A549 (cell line): Measurements from ENCODE around the gene APP. TPM values are rescaled to one million over a fixed set of nuclear protein-coding genes. Genes with fewer than 3 reads are reported as not detected.

ENCODE experiments used
- ATAC-seq, 2 experiments: fragments of 200-7000 bp in 1 of 2; fragments of >200 bp in 1 of 2; cut with Nextera tagmentation in 1 of 2; cut with Tn5 transposase in 1 of 2; 3 replicates each; pipeline versions ENCODE4 v1.8.0 to v1.9.1; 2018 to 2020; ENCODE audit warnings: mild to moderate bottlenecking in 1 of 2, moderate library complexity in 1 of 2
- CTCF ChIA-PET: fragments of 300-600 bp; sonication (Branson Sonifier 250); formaldehyde crosslinking; extraction: SDS; loops from one replicate; lab custom pipeline; 2021; ENCODE audit warnings: antibody characterized with exemption, inconsistent platforms; lab: Yijun Ruan, JAX
- POLR2A ChIA-PET: fragments of 350-600 bp; formaldehyde crosslinking; extraction: SDS; loops from one replicate; lab custom pipeline; 2021; ENCODE audit warnings: antibody characterized with exemption, inconsistent platforms; lab: Yijun Ruan, JAX
- DNase-seq, 2 experiments: peaks; one replicate each; pipeline versions ENCODE4 v3.0.0 to v3.0.0-alpha.2; 2011 to 2016; ENCODE audit warnings: low read depth in 1 of 2, low spot score in 1 of 2
- FAIRE-seq: peaks from 2 replicates; lab custom pipeline; 2011; peaks lifted over from hg19 to GRCh38; lab: Jason Lieb, UNC
- H3K27ac ChIP-seq, 2 experiments: fragments of >200 bp; sonication (Bioruptor Twin); formaldehyde crosslinking; 3 replicates each; pipeline ENCODE4 v1.5.1; 2016 to 2017
- H3K4me1 ChIP-seq: fragments of >200 bp; sonication (Bioruptor Twin); formaldehyde crosslinking; 3 replicates; pipeline ENCODE4 v1.6.1; 2016
- H3K4me2 ChIP-seq: fragments of >200 bp; sonication (Bioruptor Twin); formaldehyde crosslinking; 3 replicates; pipeline ENCODE4 v1.6.1; 2016
- H3K4me3 ChIP-seq: fragments of >200 bp; sonication (Bioruptor Twin); formaldehyde crosslinking; 3 replicates; pipeline ENCODE4 v1.5.1; 2016
- H3K9me3 ChIP-seq: fragments of >200 bp; sonication (Bioruptor Twin); formaldehyde crosslinking; 3 replicates; pipeline ENCODE4 v1.6.1; 2016
- CBX2 ChIP-seq: fragments of 200-600 bp; sonication (generic); IDR thresholded peaks from 2 replicates; pipeline ENCODE4 v1.6.1; 2016; ENCODE audit warnings: low read depth, mild to moderate bottlenecking, borderline replicate concordance
- CBX8 ChIP-seq: fragments of 200-600 bp; sonication (generic); IDR thresholded peaks from 2 replicates; pipeline ENCODE4 v1.6.1; 2016
- CHD2 ChIP-seq: fragments of 150-350 bp; IDR thresholded peaks from 2 replicates; pipeline ENCODE4 v1.6.1; 2014; ENCODE audit warnings: low read length; ENCODE audit not compliant: partially characterized antibody
- EHF ChIP-seq: fragments of 250-450 bp; sonication (Bioruptor Pico); IDR thresholded peaks from 2 replicates; pipeline ENCODE4 v1.5.0; 2020; ENCODE audit warnings: mild to moderate bottlenecking
- EHMT2 ChIP-seq: fragments of 200-600 bp; sonication (generic); IDR thresholded peaks from 2 replicates; pipeline ENCODE4 v1.6.1; 2016; ENCODE audit warnings: antibody characterized with exemption, low read depth, mild to moderate bottlenecking, moderate library complexity
- FOSB ChIP-seq: fragments of 250-450 bp; sonication (Bioruptor Pico); IDR thresholded peaks from 2 replicates; pipeline ENCODE4 v1.5.0; 2020; ENCODE audit warnings: mild to moderate bottlenecking, moderate library complexity
- HOXB13 ChIP-seq: fragments of 250-450 bp; sonication (Bioruptor Pico); IDR thresholded peaks from 2 replicates; pipeline ENCODE4 v1.5.0; 2020; ENCODE audit warnings: low read depth, mild to moderate bottlenecking, moderate library complexity
- HOXB5 ChIP-seq: fragments of 250-450 bp; sonication (Bioruptor Pico); IDR thresholded peaks from 2 replicates; pipeline ENCODE4 v1.5.0; 2020; ENCODE audit warnings: mild to moderate bottlenecking, moderate library complexity
- JUN ChIP-seq, 2 experiments: fragments of >200 bp; sonication (Bioruptor Twin); formaldehyde crosslinking; IDR thresholded peaks; 2 replicates in 1 of 2; 3 replicates in 1 of 2; pipeline ENCODE4 v1.6.1; 2016 to 2017
- KDM1A ChIP-seq: fragments of 200-600 bp; sonication (generic); IDR thresholded peaks from 2 replicates; pipeline ENCODE4 v1.6.1; 2016; ENCODE audit warnings: low read depth, mild to moderate bottlenecking
- MAZ ChIP-seq: fragments of 150-350 bp; IDR thresholded peaks from 2 replicates; pipeline ENCODE4 v1.6.1; 2014; ENCODE audit warnings: antibody characterized with exemption, low read depth, low read length, borderline replicate concordance
- MYC ChIP-seq: IDR thresholded peaks from 2 replicates; pipeline ENCODE4 v1.6.1; 2012; ENCODE audit warnings: mild to moderate bottlenecking, inconsistent platforms, low read length, improper control_type of control experiment, borderline replicate concordance
- NFE2L2 ChIP-seq: fragments of 150-350 bp; conservative IDR thresholded peaks from 2 replicates; pipeline ENCODE4 v1.6.1; 2014; ENCODE audit warnings: low read length
- NPAS2 ChIP-seq: fragments of 250-450 bp; sonication (Bioruptor Pico); IDR thresholded peaks from 2 replicates; pipeline ENCODE4 v1.8.0; 2022; ENCODE audit warnings: mild to moderate bottlenecking, moderate library complexity, borderline replicate concordance
- PHF8 ChIP-seq: fragments of 200-600 bp; sonication (generic); IDR thresholded peaks from 2 replicates; pipeline ENCODE4 v1.6.1; 2016; ENCODE audit warnings: low read depth, mild to moderate bottlenecking, antibody characterized with exemption, moderate library complexity, borderline replicate concordance
- RAD21 ChIP-seq, 2 experiments: fragments of >200 bp in 1 of 2; sonication (Bioruptor Twin) in 1 of 2; formaldehyde crosslinking in 1 of 2; IDR thresholded peaks in 1 of 2; conservative IDR thresholded peaks in 1 of 2; 2 replicates in 1 of 2; 3 replicates in 1 of 2; pipeline ENCODE4 v1.6.1; 2012 to 2018; ENCODE audit warnings: inconsistent platforms in 1 of 2
- ZC3H11A ChIP-seq: fragments of 450-650 bp; IDR thresholded peaks from 2 replicates; pipeline ENCODE4 v1.6.1; 2014; ENCODE audit warnings: antibody characterized with exemption, mild to moderate bottlenecking
- ZFP36 ChIP-seq: fragments of 450-650 bp; IDR thresholded peaks from 2 replicates; pipeline ENCODE4 v1.6.1; 2014; ENCODE audit warnings: borderline replicate concordance; ENCODE audit not compliant: partially characterized antibody
- WGBS: methylation state at CpG from one replicate; pipeline ENCODE4 v1.1.6; 2017; ENCODE audit errors: missing lambda C conversion rate; 5-methylcytosine and 5-hydroxymethylcytosine counted together
- polyA plus RNA-seq, 4 experiments: library from polyadenylated mRNA; depleted of rRNA in 3 of 4; stranded (reverse); fragments of >200 nt; fragmentation: RNase III in 1 of 4; extraction: RNeasy Plus Mini Kit Qiagen cat#74134 plus additional on column Dnase treatment in 1 of 4; gene quantifications; 2 replicates in 3 of 4; 3 replicates in 1 of 4; pipeline ENCODE4 v1.2.3, GENCODE V29; 2011 to 2017
- TF ChIP-seq, protein P1 (sequence below): fragments of 250-450 bp; sonication (Bioruptor Pico); IDR thresholded peaks from 2 replicates; pipeline ENCODE4 v1.5.0; 2020; ENCODE audit warnings: low read depth, mild to moderate bottlenecking, moderate library complexity
- TF ChIP-seq, protein P2 (sequence below): fragments of 450-650 bp; IDR thresholded peaks from 2 replicates; pipeline ENCODE4 v1.6.1; 2014; ENCODE audit warnings: antibody characterized with exemption
- TF ChIP-seq, protein P3 (sequence below): fragments of >200 bp; sonication (Bioruptor Twin); formaldehyde crosslinking; IDR thresholded peaks from 2 replicates; pipeline ENCODE4 v1.6.1; 2016
- TF ChIP-seq, protein P4 (sequence below): IDR thresholded peaks from 2 replicates; pipeline ENCODE4 v1.6.1; 2012; ENCODE audit warnings: low read depth, borderline replicate concordance

APP gene
- polyA plus RNA-seq, 2 of the 4 experiments (the other 2 are of a cell fraction), result 540 to 565 TPM

DNA sequence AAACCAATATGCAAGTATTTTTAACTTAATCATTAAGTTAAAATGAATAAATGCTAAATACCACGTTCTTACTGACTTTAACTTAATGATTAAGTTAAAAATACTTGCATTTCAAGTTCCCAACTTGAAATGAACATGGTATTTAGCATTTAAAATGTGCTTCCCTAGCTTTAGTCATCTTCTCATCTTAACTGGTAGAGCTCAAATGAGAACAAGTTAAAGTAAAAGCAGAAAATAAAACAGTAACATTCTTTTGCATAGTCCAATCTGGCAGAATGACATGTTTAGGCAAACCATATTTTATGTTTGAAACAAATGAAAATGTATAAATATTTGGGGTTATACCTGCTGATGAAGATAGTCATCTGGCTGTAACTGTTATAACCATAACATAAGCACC is 186.0 kb downstream of the APP start:
- DNase-seq (no peak), FAIRE-seq (no peak), ATAC-seq (no peak)
- WGBS, result 83% methylated on average over 1 of the region's 1 CpG
- CTCF ChIA-PET, result interaction anchor here (1.0 kb wide), 1 partner anchor 13 kb away, joined by 3 read pairs; no protein-coding TSS in a partner anchor
- no peak overlapping the region for H3K4me2 ChIP-seq
- H3K9me3 ChIP-seq, result no peaks in the 10 kb centered on the region
- POLR2A ChIA-PET, result no interaction called here
- no peak overlapping the region for H3K4me3 ChIP-seq
- H3K4me1 ChIP-seq, result no peaks in the 10 kb centered on the region
- TF ChIP-seq NFE2L2 (no peak), PHF8 (no peak), ZC3H11A (no peak), MYC (no peak), ZFP36 (no peak), FOSB (CRISPR knock-in tag) (no peak), CBX2 (no peak), KDM1A (no peak), CBX8 (no peak), JUN (IDR thresholded peaks at IDR 0.05) (no peak), CHD2 (no peak)
- TF ChIP-seq, protein P1, sequence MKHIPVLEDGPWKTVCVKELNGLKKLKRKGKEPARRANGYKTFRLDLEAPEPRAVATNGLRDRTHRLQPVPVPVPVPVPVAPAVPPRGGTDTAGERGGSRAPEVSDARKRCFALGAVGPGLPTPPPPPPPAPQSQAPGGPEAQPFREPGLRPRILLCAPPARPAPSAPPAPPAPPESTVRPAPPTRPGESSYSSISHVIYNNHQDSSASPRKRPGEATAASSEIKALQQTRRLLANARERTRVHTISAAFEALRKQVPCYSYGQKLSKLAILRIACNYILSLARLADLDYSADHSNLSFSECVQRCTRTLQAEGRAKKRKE (CRISPR knock-in tag), result no peak
- no peak overlapping the region for H3K27ac ChIP-seq

DNA sequence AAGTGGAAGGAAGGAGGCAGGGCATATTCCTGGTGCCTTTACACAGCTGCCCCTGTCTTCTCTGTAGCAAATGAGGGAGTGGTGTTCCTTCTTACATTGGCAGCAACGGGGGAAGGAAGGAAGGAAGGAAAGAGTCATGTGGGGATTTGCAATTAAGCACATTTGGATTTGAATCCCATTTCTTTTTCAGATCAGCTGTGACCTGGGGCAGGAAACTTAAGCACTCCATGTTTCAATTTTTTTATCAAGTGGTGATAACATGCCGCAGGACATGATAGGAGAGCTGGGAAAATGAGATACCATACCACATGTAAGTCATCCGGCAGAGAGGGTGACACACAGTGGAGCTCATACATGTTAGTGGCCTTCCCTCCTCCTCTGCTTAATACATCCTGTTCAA is 186.8 kb downstream of the APP start:
- POLR2A ChIA-PET, result no interaction called here
- no peak for FAIRE-seq
- DNase-seq, result no peak
- WGBS, result 87% methylated on average over 3 of the region's 3 CpGs
- TF ChIP-seq CHD2, result no peak
- TF ChIP-seq, protein P2, sequence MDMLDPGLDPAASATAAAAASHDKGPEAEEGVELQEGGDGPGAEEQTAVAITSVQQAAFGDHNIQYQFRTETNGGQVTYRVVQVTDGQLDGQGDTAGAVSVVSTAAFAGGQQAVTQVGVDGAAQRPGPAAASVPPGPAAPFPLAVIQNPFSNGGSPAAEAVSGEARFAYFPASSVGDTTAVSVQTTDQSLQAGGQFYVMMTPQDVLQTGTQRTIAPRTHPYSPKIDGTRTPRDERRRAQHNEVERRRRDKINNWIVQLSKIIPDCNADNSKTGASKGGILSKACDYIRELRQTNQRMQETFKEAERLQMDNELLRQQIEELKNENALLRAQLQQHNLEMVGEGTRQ, result no peak
- no peak for TF ChIP-seq MAZ
- no peak for TF ChIP-seq KDM1A
- no peak for TF ChIP-seq RAD21 (conservative IDR thresholded peaks at IDR 0.05 in 1 of 2, IDR thresholded peaks at IDR 0.05 in 1 of 2)
- no peak for TF ChIP-seq HOXB5
- no peak for TF ChIP-seq EHF
- TF ChIP-seq EHMT2, result no peak
- TF ChIP-seq HOXB13, result no peak
- TF ChIP-seq, protein P3, sequence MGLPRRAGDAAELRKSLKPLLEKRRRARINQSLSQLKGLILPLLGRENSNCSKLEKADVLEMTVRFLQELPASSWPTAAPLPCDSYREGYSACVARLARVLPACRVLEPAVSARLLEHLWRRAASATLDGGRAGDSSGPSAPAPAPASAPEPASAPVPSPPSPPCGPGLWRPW, result no peak
- Histone ChIP-seq H3K4me1 (no peaks in the 10 kb centered on the region), H3K9me3 (no peaks in the 10 kb centered on the region), H3K4me3 (no peak overlapping the region), H3K4me2 (no peak overlapping the region), H3K27ac (no peak overlapping the region)
- CTCF ChIA-PET, result interaction anchor here (0.6 to 1.0 kb wide), 2 partner anchors 14 to 154 kb away, joined by 3 read pairs; no protein-coding TSS in a partner anchor
- ATAC-seq, result no peak

DNA sequence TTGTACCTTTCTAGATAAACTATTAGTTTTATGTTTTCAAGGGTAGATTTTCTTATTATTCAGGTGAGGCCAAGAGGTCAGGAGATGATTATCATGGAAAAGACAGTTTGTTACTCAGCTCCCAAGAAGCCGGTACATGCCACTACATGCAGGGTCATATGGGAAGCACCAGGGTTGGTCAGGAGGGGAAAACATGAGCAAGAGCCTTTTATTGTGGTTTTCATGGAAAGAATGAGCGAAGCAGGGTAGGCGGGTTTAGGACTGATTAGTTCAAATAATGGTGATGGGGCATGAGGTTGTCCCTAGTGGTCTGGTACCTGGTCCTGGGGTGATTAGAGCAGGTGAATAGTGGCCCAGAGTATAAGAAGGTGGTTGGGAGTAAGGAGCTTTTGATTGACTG is 189.9 kb downstream of the APP start:
- no peak overlapping the region for H3K27ac ChIP-seq
- ChIA-PET CTCF (no interaction called here), POLR2A (no interaction called here)
- no peaks in the 10 kb centered on the region for H3K9me3 ChIP-seq
- TF ChIP-seq NFE2L2, result no peak
- TF ChIP-seq, protein P4, sequence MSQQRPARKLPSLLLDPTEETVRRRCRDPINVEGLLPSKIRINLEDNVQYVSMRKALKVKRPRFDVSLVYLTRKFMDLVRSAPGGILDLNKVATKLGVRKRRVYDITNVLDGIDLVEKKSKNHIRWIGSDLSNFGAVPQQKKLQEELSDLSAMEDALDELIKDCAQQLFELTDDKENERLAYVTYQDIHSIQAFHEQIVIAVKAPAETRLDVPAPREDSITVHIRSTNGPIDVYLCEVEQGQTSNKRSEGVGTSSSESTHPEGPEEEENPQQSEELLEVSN, result no peak
- no peak for TF ChIP-seq NPAS2 (CRISPR knock-in tag)
- DNase-seq (no peak), FAIRE-seq (no peak), ATAC-seq (no peak)
- H3K4me2 ChIP-seq, result no peak overlapping the region
- WGBS, result 98% methylated on average over 3 of the region's 3 CpGs
- no peak overlapping the region for H3K4me3 ChIP-seq
- no peaks in the 10 kb centered on the region for H3K4me1 ChIP-seq
